Fibroblast of lung (primary cell): ENCODE data around the gene ZSCAN1.

Experiments
- CTCF ChIP-seq, 2 donors: IDR thresholded peaks in 1 of 2; conservative IDR thresholded peaks in 1 of 2; 1 replicate in 1 of 2; 2 replicates in 1 of 2; pipeline ENCODE4 v1.5.1; 2011 to 2012; ENCODE audit warnings: low read length in 2 of 2, control low read depth in 1 of 2, inconsistent platforms in 1 of 2, low read depth in 1 of 2, mild to moderate bottlenecking in 1 of 2
- EZH2 ChIP-seq: IDR thresholded peaks from 2 replicates; pipeline ENCODE4 v1.5.1; 2012; ENCODE audit warnings: low read length, control low read depth, mild to moderate bottlenecking; ENCODE audit errors: missing control alignments

- no peak for TF ChIP-seq CTCF (conservative IDR thresholded peaks at IDR 0.05 in 1 of 2, IDR thresholded peaks at IDR 0.05 in 1 of 2; ENCODE audit: low read depth in 1 of 2, low read length in 2 of 2)
- TF ChIP-seq EZH2, result no peak
These were observed 24.6 kb downstream of the ZSCAN1 start for GRCh38 chr19:58058467-58058866.
